Fibroblast of lung (primary cell): ENCODE measurements around the gene SURF1. TPM values are rescaled to one million over a fixed set of nuclear protein-coding genes. Genes with fewer than 3 reads are reported as not detected.

Experiments
- DNase-seq, 2 donors: peaks; one replicate each; pipeline versions ENCODE4 v3.0.0 to v3.0.0-alpha.2; 2010; ENCODE audit warnings: low read depth in 2 of 2
- H2AFZ ChIP-seq: 2 replicates; pipeline ENCODE4 v1.5.1; 2012; ENCODE audit warnings: low read length, control low read depth, inconsistent platforms
- H3K27ac ChIP-seq: 2 replicates; pipeline ENCODE4 v1.5.1; 2011; ENCODE audit warnings: low read length, control low read depth; ENCODE audit not compliant: insufficient read depth
- H3K27me3 ChIP-seq: 2 replicates; pipeline ENCODE4 v1.5.1; 2011; ENCODE audit warnings: mild to moderate bottlenecking, low read length; ENCODE audit not compliant: control insufficient read depth, insufficient read depth
- H3K36me3 ChIP-seq: 2 replicates; pipeline ENCODE4 v1.5.1; 2011; ENCODE audit warnings: low read length; ENCODE audit not compliant: control insufficient read depth, insufficient read depth
- H3K4me1 ChIP-seq: 2 replicates; pipeline ENCODE4 v1.5.1; 2011; ENCODE audit warnings: low read length; ENCODE audit not compliant: control insufficient read depth, insufficient read depth; ENCODE audit errors: extremely low read depth
- H3K4me2 ChIP-seq: 2 replicates; pipeline ENCODE4 v1.5.1; 2011; ENCODE audit warnings: low read length, control low read depth; ENCODE audit not compliant: insufficient read depth; ENCODE audit errors: extremely low read depth
- H3K4me3 ChIP-seq, 4 experiments: fragments of 200-600 bp in 1 of 4; sonication (generic) in 1 of 4; replicated peaks in 1 of 4; 2 replicates each; pipeline ENCODE4 v1.5.1; 2011 to 2016; ENCODE audit warnings: low read length in 4 of 4, low read depth in 3 of 4, mild to moderate bottlenecking in 3 of 4, control low read depth in 2 of 4, inconsistent platforms in 1 of 4, mixed read lengths in 1 of 4; ENCODE audit not compliant: insufficient read depth in 1 of 4; ENCODE audit errors: control extremely low read depth in 1 of 4
- H3K79me2 ChIP-seq: 2 replicates; pipeline ENCODE4 v1.5.1; 2012; ENCODE audit warnings: mild to moderate bottlenecking, low read length, inconsistent platforms; ENCODE audit not compliant: control insufficient read depth, insufficient read depth
- H3K9ac ChIP-seq: 2 replicates; pipeline ENCODE4 v1.5.1; 2011; ENCODE audit warnings: mild to moderate bottlenecking, low read length, control low read depth; ENCODE audit not compliant: insufficient read depth
- H3K9me3 ChIP-seq: 2 replicates; pipeline ENCODE4 v1.5.1; 2012; ENCODE audit warnings: low read depth, low read length; ENCODE audit not compliant: control insufficient read depth, insufficient read depth
- H4K20me1 ChIP-seq: 2 replicates; pipeline ENCODE4 v1.5.1; 2011; ENCODE audit warnings: low read length; ENCODE audit not compliant: control insufficient read depth, insufficient read depth; ENCODE audit errors: extremely low read depth
- CTCF ChIP-seq, 2 donors: IDR thresholded peaks in 1 of 2; conservative IDR thresholded peaks in 1 of 2; 1 replicate in 1 of 2; 2 replicates in 1 of 2; pipeline ENCODE4 v1.5.1; 2011 to 2012; ENCODE audit warnings: low read length in 2 of 2, control low read depth in 1 of 2, inconsistent platforms in 1 of 2, low read depth in 1 of 2, mild to moderate bottlenecking in 1 of 2
- EZH2 ChIP-seq: IDR thresholded peaks from 2 replicates; pipeline ENCODE4 v1.5.1; 2012; ENCODE audit warnings: low read length, control low read depth, mild to moderate bottlenecking; ENCODE audit errors: missing control alignments
- polyA plus RNA-seq, 2 donors: library from polyadenylated mRNA; depleted of rRNA in 1 of 2; stranded (reverse) in 1 of 2; unstranded in 1 of 2; fragments of >200 nt; gene quantifications; 2 replicates each; pipeline ENCODE4 v1.2.1, GENCODE V29; 2011 to 2012; ENCODE audit warnings: missing spikeins in 1 of 2
- total RNA-seq: library from RNA; depleted of rRNA; stranded (reverse); fragments of >200 nt; gene quantifications from 2 replicates; pipeline ENCODE4 v1.2.1, GENCODE V29; 2014

The SURF1 gene
- total and polyA plus RNA-seq, 2 donors (not counting 1 experiment from before 2014, with no cell fraction given) = 27.9 to 31.7 TPM

- Histone ChIP-seq H3K4me2 (no peak overlapping the region), H4K20me1 (no peaks in the 10 kb centered on the region)
- TF ChIP-seq EZH2 (no peak), CTCF (conservative IDR thresholded peaks at IDR 0.05 in 1 of 2, IDR thresholded peaks at IDR 0.05 in 1 of 2; ENCODE audit: low read depth in 1 of 2, low read length in 2 of 2) (no peak)
Observed at GRCh38 chr9:133306242-133307204, 49.8 kb downstream of the SURF1 start.

GRCh38 chr9:133305731-133306130 is 50.6 kb downstream of the SURF1 start:
- H3K36me3 ChIP-seq = no peaks in the 10 kb centered on the region
- no peak for TF ChIP-seq EZH2
- H4K20me1 ChIP-seq = no peaks in the 10 kb centered on the region
- H3K4me1 ChIP-seq = no peaks in the 10 kb centered on the region
- no peak overlapping the region for H3K27ac ChIP-seq
- no peaks in the 10 kb centered on the region for H3K27me3 ChIP-seq
- no peak overlapping the region for H3K4me3 ChIP-seq
- H2AFZ ChIP-seq = no peak overlapping the region
- no peak overlapping the region for H3K4me2 ChIP-seq
- no peaks in the 10 kb centered on the region for H3K79me2 ChIP-seq
- H3K9me3 ChIP-seq = no peaks in the 10 kb centered on the region
- H3K9ac ChIP-seq = no peak overlapping the region
- no peak for DNase-seq

More at GRCh38 chr9:133306242-133307204, 49.8 kb downstream of the SURF1 start:
- Histone ChIP-seq H3K27me3 (no peaks in the 10 kb centered on the region), H3K27ac (no peak overlapping the region), H3K4me1 (no peaks in the 10 kb centered on the region), H2AFZ (no peak overlapping the region), H3K36me3 (no peaks in the 10 kb centered on the region), H3K79me2 (no peaks in the 10 kb centered on the region), H3K9me3 (no peaks in the 10 kb centered on the region), H3K4me3 (no peak overlapping the region), H3K9ac (no peak overlapping the region)
- no peak for DNase-seq

- H3K4me2 ChIP-seq = no peak overlapping the region
- H2AFZ ChIP-seq = no peak overlapping the region
- H3K27ac ChIP-seq = no peak overlapping the region
- DNase-seq = no peak
- H3K9me3 ChIP-seq = no peaks in the 10 kb centered on the region
- no peaks in the 10 kb centered on the region for H3K36me3 ChIP-seq
- H3K4me3 ChIP-seq = no peak overlapping the region
- no peaks in the 10 kb centered on the region for H4K20me1 ChIP-seq
- H3K27me3 ChIP-seq = no peaks in the 10 kb centered on the region
- TF ChIP-seq EZH2 (no peak), CTCF (conservative IDR thresholded peaks at IDR 0.05 in 1 of 2, IDR thresholded peaks at IDR 0.05 in 1 of 2; ENCODE audit: low read depth in 1 of 2, low read length in 2 of 2) (no peak)
- no peaks in the 10 kb centered on the region for H3K4me1 ChIP-seq
- no peaks in the 10 kb centered on the region for H3K79me2 ChIP-seq
- H3K9ac ChIP-seq = no peak overlapping the region
Observed at GRCh38 chr9:133304477-133305377, 51.6 kb downstream of the SURF1 start.
